Measurements from ENCODE around the gene NANOS3.

- TF ChIP-seq, protein P1, sequence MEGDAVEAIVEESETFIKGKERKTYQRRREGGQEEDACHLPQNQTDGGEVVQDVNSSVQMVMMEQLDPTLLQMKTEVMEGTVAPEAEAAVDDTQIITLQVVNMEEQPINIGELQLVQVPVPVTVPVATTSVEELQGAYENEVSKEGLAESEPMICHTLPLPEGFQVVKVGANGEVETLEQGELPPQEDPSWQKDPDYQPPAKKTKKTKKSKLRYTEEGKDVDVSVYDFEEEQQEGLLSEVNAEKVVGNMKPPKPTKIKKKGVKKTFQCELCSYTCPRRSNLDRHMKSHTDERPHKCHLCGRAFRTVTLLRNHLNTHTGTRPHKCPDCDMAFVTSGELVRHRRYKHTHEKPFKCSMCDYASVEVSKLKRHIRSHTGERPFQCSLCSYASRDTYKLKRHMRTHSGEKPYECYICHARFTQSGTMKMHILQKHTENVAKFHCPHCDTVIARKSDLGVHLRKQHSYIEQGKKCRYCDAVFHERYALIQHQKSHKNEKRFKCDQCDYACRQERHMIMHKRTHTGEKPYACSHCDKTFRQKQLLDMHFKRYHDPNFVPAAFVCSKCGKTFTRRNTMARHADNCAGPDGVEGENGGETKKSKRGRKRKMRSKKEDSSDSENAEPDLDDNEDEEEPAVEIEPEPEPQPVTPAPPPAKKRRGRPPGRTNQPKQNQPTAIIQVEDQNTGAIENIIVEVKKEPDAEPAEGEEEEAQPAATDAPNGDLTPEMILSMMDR (IDR thresholded peaks at IDR 0.05; ENCODE audit: low read length): no peak
- TF ChIP-seq EZH2 (IDR thresholded peaks at IDR 0.05; ENCODE audit: borderline replicate concordance, low read length): no peak
These were observed 29.6 kb downstream of the NANOS3 start for GRCh38 chr19:13906521-13906904.
